ENCODE results near the gene GPR35.

DNA sequence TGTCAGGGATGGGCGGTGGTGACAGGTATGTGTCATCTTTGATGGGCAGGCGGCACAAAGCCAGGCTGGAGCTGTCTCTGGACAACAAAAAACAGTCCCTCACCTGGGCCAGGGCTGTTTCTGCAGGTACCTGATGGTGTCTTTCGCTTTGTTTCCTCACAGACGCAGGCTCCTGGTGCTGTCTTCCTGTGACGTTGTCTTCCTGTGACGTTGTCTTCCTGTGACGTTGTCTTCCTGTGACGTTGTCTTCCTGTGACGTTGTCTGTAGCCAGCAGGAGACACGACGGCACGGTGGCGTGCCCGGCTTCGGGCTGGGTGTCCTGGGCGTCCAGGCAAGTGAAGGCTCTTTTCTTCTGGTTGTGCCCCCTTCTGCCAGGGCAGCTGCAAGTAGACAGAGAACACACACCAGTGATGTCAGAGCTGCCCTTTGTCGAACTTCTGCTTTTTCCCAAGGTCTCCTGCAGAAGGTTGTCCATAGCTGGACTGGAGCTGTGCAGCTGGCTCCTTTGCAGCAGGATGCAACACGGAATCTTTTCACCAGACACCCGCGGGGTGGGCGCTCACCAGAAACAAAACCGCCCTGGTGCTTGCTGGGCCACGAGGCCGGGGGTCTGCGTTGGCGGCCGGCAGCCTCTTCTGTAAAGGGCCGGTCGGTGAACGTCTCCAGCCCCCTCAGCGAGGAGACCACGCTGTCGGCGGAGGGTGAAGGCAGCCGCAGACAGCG is 21.1 kb downstream of the GPR35 start:
- TF ChIP-seq, protein P1, sequence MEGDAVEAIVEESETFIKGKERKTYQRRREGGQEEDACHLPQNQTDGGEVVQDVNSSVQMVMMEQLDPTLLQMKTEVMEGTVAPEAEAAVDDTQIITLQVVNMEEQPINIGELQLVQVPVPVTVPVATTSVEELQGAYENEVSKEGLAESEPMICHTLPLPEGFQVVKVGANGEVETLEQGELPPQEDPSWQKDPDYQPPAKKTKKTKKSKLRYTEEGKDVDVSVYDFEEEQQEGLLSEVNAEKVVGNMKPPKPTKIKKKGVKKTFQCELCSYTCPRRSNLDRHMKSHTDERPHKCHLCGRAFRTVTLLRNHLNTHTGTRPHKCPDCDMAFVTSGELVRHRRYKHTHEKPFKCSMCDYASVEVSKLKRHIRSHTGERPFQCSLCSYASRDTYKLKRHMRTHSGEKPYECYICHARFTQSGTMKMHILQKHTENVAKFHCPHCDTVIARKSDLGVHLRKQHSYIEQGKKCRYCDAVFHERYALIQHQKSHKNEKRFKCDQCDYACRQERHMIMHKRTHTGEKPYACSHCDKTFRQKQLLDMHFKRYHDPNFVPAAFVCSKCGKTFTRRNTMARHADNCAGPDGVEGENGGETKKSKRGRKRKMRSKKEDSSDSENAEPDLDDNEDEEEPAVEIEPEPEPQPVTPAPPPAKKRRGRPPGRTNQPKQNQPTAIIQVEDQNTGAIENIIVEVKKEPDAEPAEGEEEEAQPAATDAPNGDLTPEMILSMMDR (IDR thresholded peaks at IDR 0.05; ENCODE audit: low read depth, low read length, missing input control), result no peak
- TF ChIP-seq RAD21 (IDR thresholded peaks at IDR 0.05), result no peak
- TF ChIP-seq YY1 (IDR thresholded peaks at IDR 0.05), result no peak
- no peak for TF ChIP-seq JUND (IDR thresholded peaks at IDR 0.05)
- TF ChIP-seq RXRA (IDR thresholded peaks at IDR 0.05), result no peak
- TF ChIP-seq, protein P2, sequence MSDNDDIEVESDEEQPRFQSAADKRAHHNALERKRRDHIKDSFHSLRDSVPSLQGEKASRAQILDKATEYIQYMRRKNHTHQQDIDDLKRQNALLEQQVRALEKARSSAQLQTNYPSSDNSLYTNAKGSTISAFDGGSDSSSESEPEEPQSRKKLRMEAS (IDR thresholded peaks at IDR 0.05), result no peak
- TF ChIP-seq, protein P3, sequence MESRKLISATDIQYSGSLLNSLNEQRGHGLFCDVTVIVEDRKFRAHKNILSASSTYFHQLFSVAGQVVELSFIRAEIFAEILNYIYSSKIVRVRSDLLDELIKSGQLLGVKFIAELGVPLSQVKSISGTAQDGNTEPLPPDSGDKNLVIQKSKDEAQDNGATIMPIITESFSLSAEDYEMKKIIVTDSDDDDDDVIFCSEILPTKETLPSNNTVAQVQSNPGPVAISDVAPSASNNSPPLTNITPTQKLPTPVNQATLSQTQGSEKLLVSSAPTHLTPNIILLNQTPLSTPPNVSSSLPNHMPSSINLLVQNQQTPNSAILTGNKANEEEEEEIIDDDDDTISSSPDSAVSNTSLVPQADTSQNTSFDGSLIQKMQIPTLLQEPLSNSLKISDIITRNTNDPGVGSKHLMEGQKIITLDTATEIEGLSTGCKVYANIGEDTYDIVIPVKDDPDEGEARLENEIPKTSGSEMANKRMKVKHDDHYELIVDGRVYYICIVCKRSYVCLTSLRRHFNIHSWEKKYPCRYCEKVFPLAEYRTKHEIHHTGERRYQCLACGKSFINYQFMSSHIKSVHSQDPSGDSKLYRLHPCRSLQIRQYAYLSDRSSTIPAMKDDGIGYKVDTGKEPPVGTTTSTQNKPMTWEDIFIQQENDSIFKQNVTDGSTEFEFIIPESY (IDR thresholded peaks at IDR 0.05), result no peak
- no peak for TF ChIP-seq TAF1 (conservative IDR thresholded peaks at IDR 0.05)
- no peak for TF ChIP-seq HNF4A (conservative IDR thresholded peaks at IDR 0.05)
